Bone marrow (tissue), 2 donors: ENCODE results near the gene NUP42.
A peak's percentile ranks its signal among the peaks of the same experiment; 100 is the strongest.

Source experiments
- DNase-seq, 2 donors: peaks; one replicate each; lab custom pipeline; 2025; lab: John Stamatoyannopoulos, UW

NUP42 gene

GRCh38 chr7:23234569-23235296, 52.9 kb downstream of the NUP42 start:
- DNase-seq, result no peak

- DNase-seq, result no peak
Measured at GRCh38 chr7:23235813-23236221, 54.0 kb downstream of the NUP42 start.

GRCh38 chr7:23237000-23237399, 55.2 kb downstream of the NUP42 start:
- DNase-seq, result no peak

GRCh38 chr7:23238983-23239652, 57.3 kb downstream of the NUP42 start:
- DNase-seq, result no peak

- DNase-seq, result no peak
Measured at GRCh38 chr7:23239698-23240097, 57.9 kb downstream of the NUP42 start.

- no peak for DNase-seq
Measured at GRCh38 chr7:23242321-23242720, 60.5 kb downstream of the NUP42 start.

- no peak for DNase-seq
Measured at GRCh38 chr7:23242935-23243334, 61.1 kb downstream of the NUP42 start.

GRCh38 chr7:23246555-23246954, 64.7 kb downstream of the NUP42 start, which contains the start of gene GPNMB:
Gene GPNMB (plus strand): TSS chr7:23246775. CDS start chr7:23246858, 83 bp downstream.
- no peak for DNase-seq

- no peak for DNase-seq
Measured at GRCh38 chr7:23247046-23247602, 65.3 kb downstream of the NUP42 start.

- DNase-seq, result peak in 1 of 2 donors; percentile 40
Measured at GRCh38 chr7:23247603-23248335, 65.9 kb downstream of the NUP42 start.

- no peak for DNase-seq
Measured at GRCh38 chr7:23249486-23249885, 67.6 kb downstream of the NUP42 start.
